HepG2 (cell line): ENCODE data around the gene OR1F1. TPM values are rescaled to one million over a fixed set of nuclear protein-coding genes. Genes with fewer than 3 reads are reported as not detected.

Experiments used
- ATAC-seq: fragments of 200-7000 bp; cut with Tn5 transposase; 3 replicates; pipeline ENCODE4 v1.9.1; 2020; ENCODE audit warnings: mild to moderate bottlenecking, moderate library complexity
- BruUV-seq: library from RNA; stranded (reverse); fragments of 400-500 nt; replicated peaks from 2 replicates; lab custom pipeline; 2021; lab: Mats Ljungman, UMichigan
- CTCF ChIA-PET: fragments of 300-600 bp; formaldehyde crosslinking; extraction: SDS; loops from one replicate; lab custom pipeline; 2021; ENCODE audit warnings: low total read pairs, inconsistent platforms, low intra/inter-chr PET ratio; lab: Yijun Ruan, JAX
- POLR2A ChIA-PET: fragments of 350-600 bp; sonication (Branson Sonifier 250); formaldehyde crosslinking; loops from one replicate; lab custom pipeline; 2020; ENCODE audit warnings: antibody characterized with exemption, inconsistent platforms; lab: Yijun Ruan, JAX
- DNase-seq: peaks from one replicate; pipeline ENCODE4 v3.0.0-alpha.2; 2015; ENCODE audit warnings: low spot score
- FAIRE-seq: peaks from 3 replicates; lab custom pipeline; 2011; peaks lifted over from hg19 to GRCh38; lab: Jason Lieb, UNC
- H2AFZ ChIP-seq: one replicate; pipeline ENCODE4 v1.6.1; 2011; ENCODE audit warnings: low read length, inconsistent platforms
- H3K27ac ChIP-seq: fragments of 300-600 bp; 3 replicates; pipeline ENCODE4 v1.8.0; 2011; ENCODE audit warnings: mixed run types, mild to moderate bottlenecking, mixed read lengths, low read length, inconsistent platforms; ENCODE audit not compliant: insufficient read depth; ENCODE audit errors: extremely low read length
- H3K27me3 ChIP-seq, 2 experiments: fragments of 200-600 bp in 1 of 2; 2 replicates in 1 of 2; 3 replicates in 1 of 2; pipeline versions ENCODE4 v1.6.0 to v1.8.0; 2011; ENCODE audit warnings: low read length in 2 of 2, mild to moderate bottlenecking in 2 of 2, moderate library complexity in 2 of 2, inconsistent platforms in 1 of 2; ENCODE audit not compliant: insufficient read depth in 2 of 2, control insufficient read depth in 1 of 2
- H3K36me3 ChIP-seq, 2 experiments: fragments of 200-600 bp in 1 of 2; replicated peaks in 1 of 2; 2 replicates in 1 of 2; 3 replicates in 1 of 2; pipeline versions ENCODE4 v1.5.1 to v1.8.0; 2011; ENCODE audit warnings: low read length in 2 of 2, inconsistent platforms in 1 of 2; ENCODE audit not compliant: insufficient read depth in 2 of 2, control insufficient read depth in 1 of 2
- H3K4me1 ChIP-seq: 2 replicates; pipeline ENCODE4 v1.5.1; 2012; ENCODE audit warnings: low read length, inconsistent platforms; ENCODE audit not compliant: insufficient read depth
- H3K4me2 ChIP-seq: 2 replicates; pipeline ENCODE4 v1.6.0; 2011; ENCODE audit warnings: low read depth, low read length, inconsistent platforms
- H3K4me3 ChIP-seq, 3 experiments: fragments of 200-600 bp in 1 of 3; sonication (generic), shearing (Covaris generic) in 1 of 3; replicated peaks in 1 of 3; 2 replicates each; pipeline ENCODE4 v1.5.1; 2011 to 2016; ENCODE audit warnings: low read length in 3 of 3, inconsistent platforms in 2 of 3, low read depth in 2 of 3, mild to moderate bottlenecking in 2 of 3, control low read depth in 1 of 3, mixed read lengths in 1 of 3; ENCODE audit not compliant: insufficient read depth in 1 of 3
- H3K79me2 ChIP-seq: one replicate; pipeline ENCODE4 v1.6.1; 2011; ENCODE audit warnings: low read length, inconsistent platforms; ENCODE audit not compliant: insufficient read depth
- H3K9ac ChIP-seq: 2 replicates; pipeline ENCODE4 v1.6.0; 2011; ENCODE audit warnings: mild to moderate bottlenecking, low read depth, low read length, inconsistent platforms; ENCODE audit not compliant: insufficient read depth
- H3K9me3 ChIP-seq: 2 replicates; pipeline ENCODE4 v1.5.1; 2012; ENCODE audit warnings: mild to moderate bottlenecking, low read length
- H4K20me1 ChIP-seq: 2 replicates; pipeline ENCODE4 v1.6.0; 2011; ENCODE audit warnings: inconsistent platforms, mild to moderate bottlenecking, low read length, moderate library complexity; ENCODE audit not compliant: insufficient read depth
- ZNF572 ChIP-seq: sonication (generic); formaldehyde crosslinking; IDR thresholded peaks from 2 replicates; pipeline ENCODE4 v1.5.1; 2020; ENCODE audit warnings: mild to moderate bottlenecking, missing genetic modification reagents
- ZNF646 ChIP-seq: sonication (generic); formaldehyde crosslinking; IDR thresholded peaks from 2 replicates; pipeline ENCODE4 v1.9.0; 2021; ENCODE audit warnings: mild to moderate bottlenecking, missing genetic modification reagents
- ZNF83 ChIP-seq: sonication (generic); formaldehyde crosslinking; IDR thresholded peaks from 2 replicates; pipeline ENCODE4 v1.4.0; 2020; ENCODE audit warnings: missing genetic modification reagents, mild to moderate bottlenecking, borderline replicate concordance
- WGBS: methylation state at CpG from one replicate; pipeline ENCODE4 v1.1.6; 2017; ENCODE audit warnings: low lambda C conversion rate; 5-methylcytosine and 5-hydroxymethylcytosine counted together
- in situ Hi-C: cut with HindIII; loops from 2 replicates; pipeline ENCODE4 v1.10.0; 2017; ENCODE audit warnings: low pct_unique_long_range_greater_than_20kb; ENCODE audit not compliant: extremely low pct_ligation_motif_present
- intact Hi-C: fragments of 100-400 bp; cut with micrococcal nuclease; formaldehyde crosslinking; loops from one replicate; pipeline ENCODE4 v1.10.0; 2022; ENCODE audit not compliant: unreplicated experiment
- polyA plus RNA-seq, 8 experiments: library from polyadenylated mRNA; depleted of rRNA in 3 of 8; stranded (reverse) in 7 of 8; unstranded in 1 of 8; fragments of >200 nt; fragmentation: Illumina TruSeq in 4 of 8; extraction: Trizol in 4 of 8; gene quantifications; 2 replicates each; pipeline versions ENCODE4 v1.2.1 to v1.2.3, GENCODE V29; 2011 to 2016; ENCODE audit warnings: low read depth in 4 of 8, missing spikeins in 1 of 8, mixed read lengths in 1 of 8; ENCODE audit not compliant: insufficient read depth in 1 of 8
- total RNA-seq, 5 experiments: library from RNA; depleted of rRNA; stranded (reverse); fragments of >200 nt; fragmentation: Illumina TruSeq; extraction: Trizol; gene quantifications; 2 replicates each; pipeline ENCODE4 v1.2.3, GENCODE V29; 2016; ENCODE audit warnings: low read depth in 1 of 5
- TF ChIP-seq, protein P1 (sequence below): sonication (generic); formaldehyde crosslinking; IDR thresholded peaks from 2 replicates; pipeline ENCODE4 v1.8.1; 2023; ENCODE audit warnings: mild to moderate bottlenecking, missing genetic modification reagents

The OR1F1 gene
- total and polyA plus RNA-seq, 2 of the 13 experiments (the other 11 are each of a cell fraction or from before 2014, with no cell fraction given), result 0.90 TPM; not detected in 1

GRCh38 chr16:3140603-3141427 is 47.2 kb upstream of the OR1F1 start (continued):
- TF ChIP-seq ZNF646 (CRISPR knock-in tag) (no peak), ZNF83 (CRISPR knock-in tag) (no peak)
- TF ChIP-seq, all 625 proteins: peak for 0

GRCh38 chr16:3141781-3142311 is 46.2 kb upstream of the OR1F1 start:
- Histone ChIP-seq H2AFZ (no peak overlapping the region), H3K36me3 (no peaks in the 10 kb centered on the region), H3K4me3 (no peak overlapping the region), H3K4me2 (no peak overlapping the region), H3K9ac (no peak overlapping the region), H3K9me3 (no peaks in the 10 kb centered on the region), H3K27me3 (peaks cover 0 to 7% of the 10 kb centered on the region in 2 experiments; a peak in 1 of 5 replicates), H3K4me1 (peaks cover 36% of the 10 kb centered on the region), H4K20me1 (no peaks in the 10 kb centered on the region), H3K79me2 (no peaks in the 10 kb centered on the region), H3K27ac (no peak overlapping the region)
- ATAC-seq (no peak), DNase-seq (no peak), FAIRE-seq (no peak)
- CTCF ChIA-PET, result no interaction called here
- 94% methylated on average over 16 of the region's 23 CpGs for WGBS
- no TSS peak for BruUV-seq
- TF ChIP-seq, protein P1, sequence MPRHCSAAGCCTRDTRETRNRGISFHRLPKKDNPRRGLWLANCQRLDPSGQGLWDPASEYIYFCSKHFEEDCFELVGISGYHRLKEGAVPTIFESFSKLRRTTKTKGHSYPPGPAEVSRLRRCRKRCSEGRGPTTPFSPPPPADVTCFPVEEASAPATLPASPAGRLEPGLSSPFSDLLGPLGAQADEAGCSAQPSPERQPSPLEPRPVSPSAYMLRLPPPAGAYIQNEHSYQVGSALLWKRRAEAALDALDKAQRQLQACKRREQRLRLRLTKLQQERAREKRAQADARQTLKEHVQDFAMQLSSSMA (CRISPR knock-in tag), result no peak
- TF ChIP-seq ZNF572 (CRISPR knock-in tag), result no peak
- in situ Hi-C loops, result no loop called here
- POLR2A ChIA-PET, result no interaction called here
- intact Hi-C loops, result no loop called here
